H9 (cell line): ENCODE measurements around the gene F8. TPM values are rescaled to one million over a fixed set of nuclear protein-coding genes. Genes with fewer than 3 reads are reported as not detected.

ENCODE experiments used
- DNase-seq: peaks from one replicate; pipeline ENCODE4 v3.0.0-alpha.2; 2017
- H2AFZ ChIP-seq: one replicate; pipeline ENCODE4 v1.6.1; 2013; ENCODE audit warnings: mild to moderate bottlenecking, low read length, control low read depth, moderate library complexity
- H2AK5ac ChIP-seq: 2 replicates; pipeline ENCODE4 v1.6.1; 2013; ENCODE audit warnings: low read length, control low read depth, mixed read lengths; ENCODE audit not compliant: insufficient read length
- H2BK120ac ChIP-seq: one replicate; pipeline ENCODE4 v1.6.1; 2013; ENCODE audit warnings: low read depth, mild to moderate bottlenecking, low read length, control low read depth, inconsistent platforms; ENCODE audit not compliant: poor library complexity, severe bottlenecking
- H2BK12ac ChIP-seq: 2 replicates; pipeline ENCODE4 v1.6.1; 2013; ENCODE audit warnings: low read length, control low read depth, mixed read lengths, low read depth; ENCODE audit not compliant: insufficient read length
- H2BK15ac ChIP-seq: 2 replicates; pipeline ENCODE4 v1.6.1; 2013; ENCODE audit warnings: low read depth, low read length, control low read depth
- H2BK20ac ChIP-seq: one replicate; pipeline ENCODE4 v1.6.1; 2013; ENCODE audit warnings: low read depth, mild to moderate bottlenecking, low read length, control low read depth, inconsistent platforms; ENCODE audit not compliant: poor library complexity, severe bottlenecking
- H2BK5ac ChIP-seq: 2 replicates; pipeline ENCODE4 v1.6.1; 2013; ENCODE audit warnings: low read length, control low read depth, mixed read lengths; ENCODE audit not compliant: insufficient read length
- H3K14ac ChIP-seq: 2 replicates; pipeline ENCODE4 v1.6.1; 2013; ENCODE audit warnings: low read length, control low read depth; ENCODE audit not compliant: insufficient read depth
- H3K18ac ChIP-seq: 2 replicates; pipeline ENCODE4 v1.6.1; 2013; ENCODE audit warnings: low read depth, mild to moderate bottlenecking, mixed read lengths, low read length, control low read depth; ENCODE audit not compliant: insufficient read length
- H3K23ac ChIP-seq: 2 replicates; pipeline ENCODE4 v1.6.1; 2013; ENCODE audit warnings: low read length, control low read depth, mixed read lengths, low read depth; ENCODE audit not compliant: insufficient read length
- H3K23me2 ChIP-seq: 2 replicates; pipeline ENCODE4 v1.6.1; 2013; ENCODE audit warnings: low read depth, mild to moderate bottlenecking, mixed read lengths, low read length, control low read depth; ENCODE audit not compliant: insufficient read length, poor library complexity, severe bottlenecking
- H3K27ac ChIP-seq: 2 replicates; pipeline ENCODE4 v1.5.1; 2013; ENCODE audit warnings: low read length, control low read depth, mixed read lengths, low read depth; ENCODE audit not compliant: insufficient read length
- H3K27me3 ChIP-seq: 2 replicates; pipeline ENCODE4 v1.6.1; 2013; ENCODE audit warnings: low read length, control low read depth, inconsistent platforms; ENCODE audit not compliant: insufficient read depth
- H3K4ac ChIP-seq: 2 replicates; pipeline ENCODE4 v1.6.1; 2013; ENCODE audit warnings: low read depth, mild to moderate bottlenecking, control low read depth, inconsistent platforms, low read length, moderate library complexity
- H3K4me1 ChIP-seq: 2 replicates; pipeline ENCODE4 v1.6.1; 2013; ENCODE audit warnings: low read length, control low read depth, inconsistent platforms; ENCODE audit not compliant: insufficient read depth
- H3K4me2 ChIP-seq: 2 replicates; pipeline ENCODE4 v1.6.1; 2013; ENCODE audit warnings: low read length, control low read depth, mixed read lengths; ENCODE audit not compliant: insufficient read length, insufficient read depth
- H3K56ac ChIP-seq: 2 replicates; pipeline ENCODE4 v1.6.1; 2013; ENCODE audit warnings: low read depth, mild to moderate bottlenecking, mixed read lengths, low read length, control low read depth; ENCODE audit not compliant: insufficient read length
- H3K79me1 ChIP-seq: 2 replicates; pipeline ENCODE4 v1.6.1; 2013; ENCODE audit warnings: low read depth, mild to moderate bottlenecking, moderate library complexity, low read length, control low read depth, inconsistent platforms; ENCODE audit not compliant: insufficient read depth, poor library complexity, severe bottlenecking
- H3K79me2 ChIP-seq: 2 replicates; pipeline ENCODE4 v1.6.1; 2013; ENCODE audit warnings: low read length, control low read depth, inconsistent platforms; ENCODE audit not compliant: insufficient read depth
- H3K9ac ChIP-seq: 2 replicates; pipeline ENCODE4 v1.6.1; 2013; ENCODE audit warnings: low read length, control low read depth, mixed read lengths; ENCODE audit not compliant: insufficient read length; ENCODE audit errors: extremely low read depth
- H3K9me3 ChIP-seq: one replicate; pipeline ENCODE4 v1.6.1; 2013; ENCODE audit warnings: low read depth, low read length, inconsistent platforms; ENCODE audit not compliant: control insufficient read depth
- H3T11ph ChIP-seq: one replicate; pipeline ENCODE4 v1.6.1; 2013; ENCODE audit warnings: mild to moderate bottlenecking, low read length, control low read depth, inconsistent platforms
- H4K20me1 ChIP-seq: one replicate; pipeline ENCODE4 v1.6.1; 2013; ENCODE audit not compliant: control insufficient read depth, insufficient read length, insufficient read depth
- H4K5ac ChIP-seq: 2 replicates; pipeline ENCODE4 v1.6.1; 2013; ENCODE audit warnings: low read depth, mild to moderate bottlenecking, mixed read lengths, low read length, control low read depth; ENCODE audit not compliant: insufficient read length
- H4K8ac ChIP-seq: replicated peaks from 2 replicates; pipeline ENCODE4 v1.6.1; 2013; ENCODE audit warnings: low read length, control low read depth, mixed read lengths, low read depth; ENCODE audit not compliant: insufficient read length
- H4K91ac ChIP-seq: 2 replicates; pipeline ENCODE4 v1.6.1; 2013; ENCODE audit warnings: low read depth, mild to moderate bottlenecking, moderate library complexity, mixed read lengths, low read length, control low read depth; ENCODE audit not compliant: insufficient read length
- H3K27ac Mint-ChIP-seq, 3 experiments: 2 replicates in 2 of 3; 3 replicates in 1 of 3; pipeline ENCODE4 v1.8.0; 2020 to 2021; ENCODE audit warnings: mixed read lengths in 3 of 3, mild to moderate bottlenecking in 1 of 3, moderate library complexity in 1 of 3
- H3K27me3 Mint-ChIP-seq: 2 replicates; pipeline ENCODE4 v1.8.0; 2021; ENCODE audit warnings: low read depth, mild to moderate bottlenecking, moderate library complexity, mixed read lengths
- H3K36me3 Mint-ChIP-seq, 3 experiments: 2 replicates in 2 of 3; 3 replicates in 1 of 3; pipeline ENCODE4 v1.8.0; 2020 to 2021; ENCODE audit warnings: low read depth in 3 of 3, mixed read lengths in 3 of 3; ENCODE audit not compliant: insufficient read depth in 1 of 3
- H3K4me1 Mint-ChIP-seq, 2 experiments: 2 replicates each; pipeline ENCODE4 v1.8.0; 2020; ENCODE audit warnings: mixed read lengths in 2 of 2
- H3K4me3 Mint-ChIP-seq, 2 experiments: 2 replicates in 1 of 2; 3 replicates in 1 of 2; pipeline ENCODE4 v1.8.0; 2020 to 2021; ENCODE audit warnings: mild to moderate bottlenecking in 2 of 2, mixed read lengths in 2 of 2, moderate library complexity in 1 of 2
- H3K9me3 Mint-ChIP-seq, 2 experiments: 2 replicates in 1 of 2; 3 replicates in 1 of 2; pipeline ENCODE4 v1.8.0; 2020; ENCODE audit warnings: mild to moderate bottlenecking in 2 of 2, mixed read lengths in 2 of 2, moderate library complexity in 1 of 2
- WGBS: extraction: QIAGEN DNeasy Blood & Tissue Kit; methylation state at CpG from one replicate; pipeline ENCODE4 v1.1.7; 2013; ENCODE audit warnings: missing lambda C conversion rate, low lambda C conversion rate, mixed read lengths; ENCODE audit not compliant: insufficient read length; ENCODE audit errors: extremely low coverage; 5-methylcytosine and 5-hydroxymethylcytosine counted together
- total RNA-seq: library from RNA; stranded (reverse); gene quantifications from 2 replicates; pipeline ENCODE4 v1.2.1, GENCODE V29; 2021
- TF ChIP-seq, protein P1 (sequence below): fragments of 200-600 bp; sonication (generic); conservative IDR thresholded peaks from 3 replicates; pipeline ENCODE4 v1.8.0; 2021; ENCODE audit warnings: antibody characterized with exemption, mild to moderate bottlenecking

Gene F8
- total RNA-seq, 1 experiment from 2014 or later: 3.1 TPM

DNA sequence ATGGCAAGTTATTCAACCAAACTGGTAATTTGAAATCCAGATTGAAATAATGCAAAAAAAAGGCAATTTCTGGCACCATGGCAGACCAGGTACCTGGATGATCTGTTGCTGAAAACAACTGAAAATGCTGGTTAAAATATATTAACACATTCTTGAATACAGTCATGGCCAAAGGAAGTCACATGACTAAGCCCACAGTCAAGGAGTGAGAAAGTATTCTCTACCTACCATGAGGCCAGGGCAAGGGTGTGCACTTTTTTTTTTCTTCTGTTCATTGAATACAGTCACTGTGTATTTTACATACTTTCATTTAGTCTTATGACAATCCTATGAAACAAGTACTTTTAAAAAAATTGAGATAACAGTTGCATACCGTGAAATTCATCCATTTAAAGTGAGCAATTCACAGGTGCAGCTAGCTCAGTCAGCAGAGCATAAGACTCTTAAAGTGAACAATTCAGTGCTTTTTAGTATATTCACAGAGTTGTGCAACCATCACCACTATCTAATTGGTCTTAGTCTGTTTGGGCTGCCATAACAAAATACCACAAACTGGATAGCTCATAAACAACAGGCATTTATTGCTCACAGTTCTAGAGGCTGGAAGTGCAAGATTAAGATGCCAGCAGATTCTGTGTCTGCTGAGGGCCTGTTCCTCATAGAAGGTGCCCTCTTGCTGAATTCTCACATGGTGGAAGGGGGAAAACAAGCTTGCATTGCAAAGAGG lies 212.4 kb downstream of the F8 start:
- no peak overlapping the region for H2BK15ac ChIP-seq
- H2AK5ac ChIP-seq: no peak overlapping the region
- H4K20me1 ChIP-seq: no peaks in the 10 kb centered on the region
- H3K56ac ChIP-seq: no peak overlapping the region
- H2BK12ac ChIP-seq: no peak overlapping the region
- H3K14ac ChIP-seq: no peak overlapping the region
- no peak overlapping the region for H4K8ac ChIP-seq
- H3K9me3 Mint-ChIP-seq: peaks cover 61 to 63% of the 10 kb centered on the region in 2 experiments
- no peak overlapping the region for H3K27ac Mint-ChIP-seq
- no peak overlapping the region for H2BK20ac ChIP-seq
- H4K5ac ChIP-seq: no peak overlapping the region
- H2BK5ac ChIP-seq: no peak overlapping the region
- no CpG with 5 or more reads among the region's 1 CpG for WGBS
- no peak for DNase-seq
- H4K91ac ChIP-seq: no peak overlapping the region
- H3K79me2 ChIP-seq: no peaks in the 10 kb centered on the region
- H3K36me3 Mint-ChIP-seq: peaks cover 5 to 15% (median 14%) of the 10 kb centered on the region in 3 experiments; a peak in 6 of 7 replicates
- H3K9ac ChIP-seq: no peak overlapping the region
- peaks cover 19% of the 10 kb centered on the region for H3K9me3 ChIP-seq
- no peak overlapping the region for H2AFZ ChIP-seq
- H3K4me1 Mint-ChIP-seq: peaks cover 9 to 16% of the 10 kb centered on the region in 2 experiments; a peak in 3 of 4 replicates
- H3K18ac ChIP-seq: no peak overlapping the region
- no peak overlapping the region for H3K23ac ChIP-seq
- H3K27ac ChIP-seq: no peak overlapping the region
- peaks cover 4% of the 10 kb centered on the region for H3K27me3 Mint-ChIP-seq
- H3K27me3 ChIP-seq: no peaks in the 10 kb centered on the region
- no peak overlapping the region for H3K4me3 Mint-ChIP-seq
- no peak overlapping the region for H3T11ph ChIP-seq
- H3K4me1 ChIP-seq: peaks cover 3% of the 10 kb centered on the region; the same call in 1 of the 2 replicates
- peaks cover 1% of the 10 kb centered on the region for H3K23me2 ChIP-seq
- TF ChIP-seq, protein P1, sequence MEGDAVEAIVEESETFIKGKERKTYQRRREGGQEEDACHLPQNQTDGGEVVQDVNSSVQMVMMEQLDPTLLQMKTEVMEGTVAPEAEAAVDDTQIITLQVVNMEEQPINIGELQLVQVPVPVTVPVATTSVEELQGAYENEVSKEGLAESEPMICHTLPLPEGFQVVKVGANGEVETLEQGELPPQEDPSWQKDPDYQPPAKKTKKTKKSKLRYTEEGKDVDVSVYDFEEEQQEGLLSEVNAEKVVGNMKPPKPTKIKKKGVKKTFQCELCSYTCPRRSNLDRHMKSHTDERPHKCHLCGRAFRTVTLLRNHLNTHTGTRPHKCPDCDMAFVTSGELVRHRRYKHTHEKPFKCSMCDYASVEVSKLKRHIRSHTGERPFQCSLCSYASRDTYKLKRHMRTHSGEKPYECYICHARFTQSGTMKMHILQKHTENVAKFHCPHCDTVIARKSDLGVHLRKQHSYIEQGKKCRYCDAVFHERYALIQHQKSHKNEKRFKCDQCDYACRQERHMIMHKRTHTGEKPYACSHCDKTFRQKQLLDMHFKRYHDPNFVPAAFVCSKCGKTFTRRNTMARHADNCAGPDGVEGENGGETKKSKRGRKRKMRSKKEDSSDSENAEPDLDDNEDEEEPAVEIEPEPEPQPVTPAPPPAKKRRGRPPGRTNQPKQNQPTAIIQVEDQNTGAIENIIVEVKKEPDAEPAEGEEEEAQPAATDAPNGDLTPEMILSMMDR: no peak
- H3K4me2 ChIP-seq: no peak overlapping the region
- H3K4ac ChIP-seq: no peak overlapping the region
- no peaks in the 10 kb centered on the region for H3K79me1 ChIP-seq
- no peak overlapping the region for H2BK120ac ChIP-seq
